Stimulated activated CD4-positive, alpha-beta T cell treated with anti-CD3 and anti-CD28 coated beads, Interleukin-4, amount 100 ng/mL, for 4 hours (primary cell): ENCODE results near the gene TMEM53.
"Not testable (repeated sequence)": the region's sequence is repeated elsewhere in the genome, so short reads cannot be mapped to it uniquely, and the experiment has no call there.

Source experiments
- DNase-seq, 2 experiments: peaks; one replicate each; pipeline ENCODE4 v3.0.0-alpha.2; 2020

TMEM53 gene

DNA sequence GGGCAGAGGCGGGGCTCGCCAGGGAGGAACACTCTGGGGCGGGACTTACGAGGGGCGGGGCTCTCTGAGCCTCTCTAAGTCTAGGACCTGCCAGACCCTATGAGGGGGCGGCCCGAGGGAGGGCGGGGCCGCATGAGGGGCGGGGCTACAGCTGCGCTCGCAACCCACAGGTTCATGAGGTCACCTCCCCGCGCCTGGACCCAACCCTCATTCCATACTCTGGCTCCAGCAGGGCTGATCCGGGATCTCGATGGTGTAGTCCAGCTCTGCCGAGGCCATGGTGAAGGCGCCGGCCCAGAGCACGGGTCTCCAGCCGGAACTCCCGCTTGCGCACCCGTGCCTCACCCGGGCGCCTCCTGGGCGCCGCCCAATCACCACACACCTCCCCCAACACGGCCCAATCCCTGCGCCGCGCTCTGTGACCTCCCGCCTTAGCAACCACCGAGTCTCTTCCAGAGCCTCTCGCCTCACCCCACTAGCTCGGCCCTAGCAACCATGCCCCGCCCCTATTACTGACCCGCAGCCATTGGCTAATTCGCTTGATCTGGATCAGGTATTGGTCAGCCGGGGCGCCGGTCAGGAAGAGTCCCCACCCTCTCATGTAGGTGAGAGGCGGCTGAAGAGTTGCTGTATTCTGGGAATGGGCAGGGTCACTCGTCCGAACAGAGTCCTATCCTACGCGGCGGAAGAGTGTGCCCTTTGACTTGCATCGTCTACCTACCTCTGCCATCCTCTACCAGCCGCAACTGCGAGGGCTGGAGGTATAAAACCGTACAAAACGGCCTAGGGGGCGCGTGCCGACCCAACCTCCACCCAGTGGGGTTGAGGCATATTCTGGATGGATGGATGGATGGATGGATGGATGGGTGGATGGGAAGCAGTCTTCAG is at the start of gene TMEM53, which contains the start of gene ARMH1:
TSS of gene TMEM53 (minus strand) at position 369 of the 888 bp plus-strand sequence. CDS start at position 279, 90 bp downstream.
TSS of gene ARMH1 (plus strand) at position 602 of the 888 bp plus-strand sequence. CDS start 14,984 bp downstream, outside the sequence.
- DNase-seq, result peak; percentile 93 to 95

- DNase-seq, result peak; percentile 51 to 59
These were observed 49.4 kb upstream of the TMEM53 start for GRCh38 chr1:44723496-44724295.

GRCh38 chr1:44723064-44723463 is 48.8 kb upstream of the TMEM53 start:
- peak in 1 of 2 experiments; percentile 20 for DNase-seq

- DNase-seq, result peak; percentile 66 to 82
These were observed 47.4 kb upstream of the TMEM53 start for GRCh38 chr1:44721485-44722361.

DNA sequence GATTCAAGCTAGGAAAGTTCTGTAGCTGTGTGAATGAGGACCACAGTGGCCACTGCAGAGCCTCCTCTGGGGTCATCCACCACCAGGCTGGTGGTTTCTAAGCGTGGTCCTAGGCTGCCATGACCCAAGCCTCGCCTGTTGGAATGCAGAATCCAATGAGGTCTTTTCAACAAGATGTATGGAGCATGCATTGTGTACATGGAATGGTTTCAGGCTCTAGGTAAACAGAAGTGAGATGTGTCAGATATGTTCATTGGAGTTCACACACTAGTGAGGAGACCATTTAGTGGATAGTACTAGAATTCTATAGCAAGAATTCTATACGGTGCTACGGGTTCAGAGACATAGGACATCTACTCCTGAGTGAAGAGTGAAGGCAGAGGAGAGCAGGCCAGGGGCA is 46.0 kb upstream of the TMEM53 start:
- no peak for DNase-seq

DNA sequence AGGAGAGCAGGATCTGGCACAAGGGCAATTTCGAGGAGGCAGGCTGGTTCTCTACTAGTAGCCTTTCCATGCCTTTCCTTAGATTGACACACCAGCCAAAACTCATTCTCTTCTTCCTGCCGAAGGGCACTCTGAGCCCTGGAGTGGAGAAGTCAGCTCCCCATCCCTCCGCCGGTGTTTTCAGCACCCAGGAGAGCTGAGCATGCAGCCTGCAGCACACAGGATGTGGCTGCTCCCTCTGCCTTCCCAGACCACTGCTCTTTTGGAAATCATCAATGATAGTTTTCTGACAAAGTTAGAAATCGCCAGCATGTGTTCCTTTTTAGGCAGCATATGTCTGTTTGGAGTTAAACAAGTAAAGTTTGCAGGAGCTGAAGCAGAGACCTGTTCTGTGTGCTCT is 45.0 kb upstream of the TMEM53 start:
- DNase-seq, result no peak

DNA sequence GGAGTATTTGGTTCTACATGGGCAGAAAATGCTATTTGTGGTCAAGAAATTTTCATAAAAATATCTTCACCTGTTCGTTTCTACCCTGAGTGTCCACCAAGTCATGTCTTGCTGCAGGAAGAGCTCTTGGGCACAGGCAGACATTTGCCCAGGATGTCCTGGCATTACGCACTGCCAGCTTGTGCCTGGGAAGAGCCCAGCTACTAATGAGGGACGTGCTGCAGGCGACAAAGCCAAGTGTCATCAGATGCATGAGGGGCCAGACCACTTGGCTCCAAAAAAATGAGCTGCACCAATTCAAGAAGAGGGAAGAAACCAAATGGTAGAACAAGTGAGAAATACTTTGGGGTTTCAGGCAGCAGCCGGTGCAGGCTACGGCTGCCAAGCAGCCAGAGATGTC is 43.8 kb upstream of the TMEM53 start:
- DNase-seq, result no peak

- DNase-seq, result no peak
These were observed 43.4 kb upstream of the TMEM53 start for GRCh38 chr1:44717653-44718052.

DNA sequence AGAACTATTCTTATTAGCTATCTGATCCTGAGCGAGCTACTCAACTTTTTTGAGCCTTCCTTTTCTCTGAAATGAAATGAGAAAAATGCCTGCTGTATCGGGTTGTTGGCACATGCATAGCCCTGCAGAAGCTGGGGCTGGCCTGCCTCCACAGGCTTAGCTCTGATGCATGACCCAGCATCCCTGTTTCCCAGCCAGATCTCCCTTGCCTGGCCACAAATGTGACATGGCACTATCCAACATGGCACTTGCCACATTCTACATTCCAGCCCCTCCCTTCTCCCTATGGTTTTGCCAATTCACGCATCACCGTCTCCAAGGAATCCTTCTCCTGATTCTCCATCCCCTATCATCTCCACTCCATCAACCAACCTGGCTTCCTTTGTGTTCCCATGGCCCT is 42.9 kb upstream of the TMEM53 start:
- DNase-seq, result no peak

DNA sequence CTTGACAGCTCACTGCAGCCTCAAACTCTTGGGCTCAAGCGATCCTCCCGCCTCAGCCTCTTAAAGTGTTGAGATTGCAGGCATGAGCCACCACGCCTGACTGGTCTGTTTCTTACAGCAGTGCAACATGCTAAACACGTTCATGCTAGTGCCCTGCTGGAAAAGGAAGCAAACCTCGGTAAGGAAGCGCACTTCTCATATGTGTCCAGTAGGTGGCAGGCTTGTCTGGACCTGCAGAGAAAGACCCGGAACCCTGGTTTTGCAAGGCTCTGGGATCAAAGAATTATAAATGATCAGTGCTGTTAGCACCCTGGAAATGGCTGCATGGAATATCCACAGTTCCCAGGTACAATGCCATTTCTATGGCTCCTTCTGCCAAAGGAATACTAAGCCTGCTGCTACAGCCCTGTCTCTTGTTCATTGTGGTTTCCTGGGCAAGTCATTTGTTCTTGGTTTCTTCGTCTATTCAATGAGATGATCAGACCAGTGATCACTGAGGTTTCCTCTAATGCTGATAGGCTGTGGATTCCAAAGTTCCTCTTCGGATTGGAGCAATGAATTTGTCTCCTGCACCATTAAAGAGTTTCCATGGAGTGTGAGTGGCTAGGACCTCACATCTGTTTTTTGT is 40.8 kb upstream of the TMEM53 start:
- DNase-seq, result peak; percentile 36 to 63

DNA sequence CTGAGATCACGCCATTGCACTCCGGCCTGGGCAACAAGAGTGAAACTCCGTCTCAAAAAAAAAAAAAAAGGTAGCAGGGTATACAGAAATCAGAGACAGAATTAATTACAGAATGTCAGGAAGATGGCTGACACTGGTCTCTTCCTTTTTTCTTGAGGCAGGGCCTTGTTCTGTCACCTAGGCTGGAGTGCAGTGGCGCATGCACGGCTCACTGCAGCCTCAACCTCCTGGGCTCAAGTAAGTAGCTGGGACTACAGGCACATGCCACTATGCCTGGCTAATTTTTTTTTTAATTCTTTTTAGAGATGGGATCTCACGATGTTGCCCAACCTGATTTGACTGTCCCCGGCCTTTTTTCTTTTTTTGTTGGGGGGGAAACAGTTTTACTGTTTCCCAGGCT is 40.3 kb upstream of the TMEM53 start:
- no peak for DNase-seq

DNA sequence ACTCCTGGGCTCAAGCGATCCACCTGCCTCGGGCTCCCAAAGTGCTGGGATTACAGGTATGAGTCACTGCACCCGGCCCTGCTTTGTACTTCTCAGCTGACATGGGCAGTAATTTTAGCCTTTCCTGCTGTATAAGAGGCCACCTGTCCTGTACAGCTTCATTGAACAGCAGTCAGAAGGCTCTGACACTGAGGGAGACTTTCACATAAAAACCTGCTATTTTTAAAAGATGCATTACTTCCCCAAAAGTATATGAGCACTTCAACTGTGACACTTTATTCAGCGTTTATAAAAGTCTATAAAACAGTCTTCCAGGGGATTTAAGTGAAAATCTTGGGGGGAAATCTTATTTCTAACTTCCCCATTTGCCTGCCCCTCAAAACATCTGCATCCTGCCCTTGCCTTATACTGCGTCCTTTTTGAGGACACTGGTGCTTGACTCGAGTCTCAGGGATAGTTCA is 39.1 kb upstream of the TMEM53 start:
- DNase-seq, result no peak

DNA sequence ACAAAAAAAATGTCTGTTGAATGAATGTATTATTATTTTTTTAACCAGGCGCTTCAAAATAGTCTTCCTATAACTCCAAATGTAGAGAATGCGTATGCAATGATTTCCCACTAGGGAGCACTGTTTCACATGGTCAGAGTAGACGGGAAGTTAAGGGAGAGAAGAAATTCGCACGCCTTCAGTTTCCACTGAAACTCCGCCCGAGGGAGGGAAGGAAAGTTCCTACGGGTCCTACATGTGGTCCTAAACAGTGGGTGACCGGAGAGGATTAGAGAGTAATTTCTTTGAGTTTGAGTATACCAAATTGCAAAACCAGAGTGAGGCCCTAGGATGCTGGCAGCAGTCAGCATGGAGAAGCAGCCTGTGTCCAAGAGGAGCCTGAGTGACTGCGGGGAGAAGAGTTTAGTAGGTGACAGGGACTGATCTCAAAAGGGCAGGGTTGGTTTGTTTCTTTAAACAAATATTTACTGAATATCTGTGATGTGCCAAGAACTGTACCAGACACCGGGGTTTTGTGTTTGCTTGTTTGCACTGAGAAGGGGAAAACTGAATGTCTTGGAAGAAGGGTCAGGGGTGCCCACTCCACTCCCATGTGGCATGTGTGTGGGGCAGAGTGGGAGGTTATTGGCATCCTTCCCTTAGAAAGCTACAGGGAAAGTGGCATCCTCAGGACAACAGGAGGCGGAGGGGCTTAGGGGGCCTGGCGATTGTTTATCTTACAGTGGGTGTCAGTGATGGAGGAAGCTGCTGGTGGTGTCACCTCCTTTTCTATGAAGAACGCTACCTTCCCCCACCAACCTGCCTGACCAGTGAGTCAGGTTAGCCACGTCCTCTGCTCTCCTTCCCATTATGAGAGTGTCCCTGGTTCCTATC is 33.9 kb upstream of the TMEM53 start:
- DNase-seq, result peak in 1 of 2 experiments; percentile 39

GRCh38 chr1:44707112-44707881 is 33.0 kb upstream of the TMEM53 start:
- DNase-seq, result no peak

- no peak for DNase-seq
These were observed 31.7 kb upstream of the TMEM53 start for GRCh38 chr1:44705938-44706337.

DNA sequence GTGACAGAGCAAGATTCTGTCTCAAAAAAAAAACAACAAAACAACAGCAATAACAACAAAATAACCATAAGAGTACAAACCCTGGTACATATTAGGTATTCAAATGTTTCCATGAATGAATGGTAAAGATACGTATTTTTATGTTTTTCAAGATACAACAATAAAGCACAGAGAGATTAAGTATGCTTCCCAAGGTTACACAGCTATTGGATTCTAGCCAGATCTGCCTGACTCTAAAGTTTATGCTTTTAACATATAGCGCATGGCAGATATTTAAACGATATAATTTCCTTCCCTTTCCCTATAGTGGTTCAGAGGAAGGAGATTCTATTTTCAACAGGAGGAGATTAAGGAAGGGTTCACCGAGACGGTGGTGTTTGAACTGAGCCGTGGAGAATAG is 31.2 kb upstream of the TMEM53 start:
- no peak for DNase-seq

DNA sequence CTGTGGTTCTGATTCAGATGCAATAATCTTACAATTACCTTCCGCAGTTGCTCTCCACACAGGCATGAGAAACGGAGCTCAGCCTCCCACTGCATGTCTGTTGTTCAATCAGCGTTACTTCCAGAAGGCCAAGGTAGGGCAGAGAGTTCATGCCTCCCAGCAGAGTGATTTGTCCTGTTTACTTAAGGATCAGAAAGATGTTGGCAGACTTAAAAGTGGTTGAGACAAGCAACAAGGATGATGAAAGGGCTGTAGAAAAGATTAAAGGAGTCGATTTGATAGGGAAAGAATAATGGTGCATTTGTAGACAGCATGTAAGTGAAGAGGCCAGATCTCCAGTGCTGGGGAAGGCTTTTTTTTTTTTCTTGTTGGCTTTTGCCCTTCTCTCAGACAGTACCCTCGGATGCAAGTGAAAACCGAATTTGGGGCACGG is 26.9 kb upstream of the TMEM53 start:
- DNase-seq, result no peak

GRCh38 chr1:44700573-44700972 is 26.3 kb upstream of the TMEM53 start:
- DNase-seq, result no peak

- DNase-seq, result not testable (repeated sequence)
These were observed 25.1 kb upstream of the TMEM53 start for GRCh38 chr1:44699375-44699774.

DNA sequence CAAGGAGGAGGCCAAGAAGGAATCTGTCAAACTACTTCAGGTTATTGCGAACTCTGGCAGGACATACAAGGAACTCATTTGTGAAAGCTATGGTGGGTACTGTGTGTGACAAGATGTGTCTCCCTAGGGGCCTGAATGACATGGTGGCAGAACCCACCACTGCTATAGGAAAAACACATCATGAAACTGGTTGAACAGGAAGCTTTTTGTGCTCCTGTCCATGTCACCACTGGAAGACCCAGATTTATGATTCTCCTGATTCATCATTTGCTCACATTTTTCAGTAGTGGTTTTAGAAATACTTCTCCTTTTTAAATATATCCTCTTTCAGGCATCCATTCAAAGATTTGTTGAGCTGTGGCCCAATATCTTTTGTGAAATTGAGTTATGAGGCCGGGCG is 23.9 kb upstream of the TMEM53 start:
- no peak for DNase-seq
